Osteoblast (primary cell): ENCODE results near the gene PRDM9. TPM values are rescaled to one million over a fixed set of nuclear protein-coding genes. Genes with fewer than 3 reads are reported as not detected.

Experiments
- DNase-seq: peaks from one replicate; pipeline ENCODE4 v3.0.0; 2011; ENCODE audit warnings: low spot score, mixed read lengths; ENCODE audit not compliant: insufficient read length; ENCODE audit errors: missing footprints
- H2AFZ ChIP-seq: 2 replicates; pipeline ENCODE4 v1.6.0; 2011; ENCODE audit warnings: mild to moderate bottlenecking, low read length
- H3K27ac ChIP-seq: 2 replicates; pipeline ENCODE4 v1.5.1; 2011; ENCODE audit warnings: mild to moderate bottlenecking, low read depth, low read length, moderate library complexity
- H3K27me3 ChIP-seq: 2 replicates; pipeline ENCODE4 v1.6.0; 2012; ENCODE audit warnings: mild to moderate bottlenecking, control low read depth, inconsistent platforms, low read length, moderate library complexity; ENCODE audit not compliant: insufficient read depth
- H3K36me3 ChIP-seq: 2 replicates; pipeline ENCODE4 v1.5.1; 2011; ENCODE audit warnings: mild to moderate bottlenecking, low read length, control low read depth, moderate library complexity; ENCODE audit not compliant: insufficient read depth
- H3K4me1 ChIP-seq: 2 replicates; pipeline ENCODE4 v1.5.1; 2011; ENCODE audit warnings: mild to moderate bottlenecking, low read length, control low read depth, moderate library complexity; ENCODE audit not compliant: insufficient read depth
- H3K4me2 ChIP-seq: 2 replicates; pipeline ENCODE4 v1.6.0; 2011; ENCODE audit warnings: mild to moderate bottlenecking, low read length; ENCODE audit not compliant: insufficient read depth
- H3K4me3 ChIP-seq: fragments of 200-600 bp; sonication (generic); 3 replicates; pipeline ENCODE4 v1.5.1; 2012; ENCODE audit warnings: mild to moderate bottlenecking, low read length, inconsistent platforms; ENCODE audit not compliant: insufficient read depth
- H3K79me2 ChIP-seq: 2 replicates; pipeline ENCODE4 v1.6.0; 2012; ENCODE audit warnings: mild to moderate bottlenecking, low read length, control low read depth, inconsistent platforms; ENCODE audit not compliant: insufficient read depth
- H3K9me3 ChIP-seq: 2 replicates; pipeline ENCODE4 v1.5.1; 2011; ENCODE audit warnings: low read depth, low read length, control low read depth
- H4K20me1 ChIP-seq: 2 replicates; pipeline ENCODE4 v1.6.0; 2012; ENCODE audit warnings: mild to moderate bottlenecking, low read length, control low read depth; ENCODE audit not compliant: insufficient read depth
- CTCF ChIP-seq: IDR thresholded peaks from 2 replicates; pipeline ENCODE4 v1.5.1; 2011; ENCODE audit warnings: mild to moderate bottlenecking, low read depth, low read length, moderate library complexity; ENCODE audit errors: extremely low read depth
- total RNA-seq: library from RNA; depleted of rRNA; stranded (reverse); fragments of >200 nt; gene quantifications from 2 replicates; pipeline ENCODE4 v1.2.3, GENCODE V29; 2012

The PRDM9 gene
- total RNA-seq, 1 donor = not detected

- Histone ChIP-seq H3K4me3 (no peak overlapping the region), H2AFZ (no peak overlapping the region), H4K20me1 (no peaks in the 10 kb centered on the region), H3K4me2 (no peak overlapping the region), H3K27ac (no peak overlapping the region), H3K79me2 (no peaks in the 10 kb centered on the region), H3K9me3 (peaks cover 7% of the 10 kb centered on the region), H3K4me1 (no peaks in the 10 kb centered on the region), H3K27me3 (no peaks in the 10 kb centered on the region), H3K36me3 (no peaks in the 10 kb centered on the region)
- no peak for DNase-seq
- TF ChIP-seq CTCF = no peak
These were observed 41.0 kb upstream of the PRDM9 start for GRCh38 chr5:23466401-23466912.

GRCh38 chr5:23468658-23469057, 38.8 kb upstream of the PRDM9 start:
- Histone ChIP-seq H3K27ac (no peak overlapping the region), H2AFZ (no peak overlapping the region), H3K4me3 (no peak overlapping the region), H3K4me2 (no peak overlapping the region), H3K4me1 (no peaks in the 10 kb centered on the region), H3K79me2 (no peaks in the 10 kb centered on the region), H3K36me3 (no peaks in the 10 kb centered on the region), H3K27me3 (no peaks in the 10 kb centered on the region), H4K20me1 (no peaks in the 10 kb centered on the region), H3K9me3 (peaks cover 7% of the 10 kb centered on the region)
- no peak for TF ChIP-seq CTCF
- DNase-seq = no peak

- H3K9me3 ChIP-seq = no peaks in the 10 kb centered on the region
- no peaks in the 10 kb centered on the region for H3K79me2 ChIP-seq
- H3K27me3 ChIP-seq = no peaks in the 10 kb centered on the region
- H4K20me1 ChIP-seq = no peaks in the 10 kb centered on the region
- no peak overlapping the region for H3K4me3 ChIP-seq
- TF ChIP-seq CTCF = no peak
- H3K27ac ChIP-seq = no peak overlapping the region
- no peak for DNase-seq
- no peak overlapping the region for H2AFZ ChIP-seq
- H3K4me1 ChIP-seq = no peaks in the 10 kb centered on the region
- no peaks in the 10 kb centered on the region for H3K36me3 ChIP-seq
- H3K4me2 ChIP-seq = no peak overlapping the region
These were observed 33.5 kb upstream of the PRDM9 start for GRCh38 chr5:23473915-23474314.

GRCh38 chr5:23474315-23474714, 33.1 kb upstream of the PRDM9 start:
- Histone ChIP-seq H3K9me3 (no peaks in the 10 kb centered on the region), H3K4me2 (no peak overlapping the region), H3K4me1 (no peaks in the 10 kb centered on the region), H3K27me3 (no peaks in the 10 kb centered on the region), H3K27ac (no peak overlapping the region), H2AFZ (no peak overlapping the region), H3K4me3 (no peak overlapping the region), H4K20me1 (no peaks in the 10 kb centered on the region), H3K79me2 (no peaks in the 10 kb centered on the region), H3K36me3 (no peaks in the 10 kb centered on the region)
- DNase-seq = no peak
- TF ChIP-seq CTCF = no peak
